NOMO-1 treated with dmso at 0.1 percent for 144 hours (cell line): ENCODE measurements around the gene COCH.
"Not testable (repeated sequence)": the region's sequence is repeated elsewhere in the genome, so short reads cannot be mapped to it uniquely, and the experiment has no call there.

Experiments used
- DNase-seq: peaks from one replicate; lab custom pipeline; 2025; ENCODE audit not compliant: unreplicated experiment; lab: John Stamatoyannopoulos, UW

The COCH gene

DNA sequence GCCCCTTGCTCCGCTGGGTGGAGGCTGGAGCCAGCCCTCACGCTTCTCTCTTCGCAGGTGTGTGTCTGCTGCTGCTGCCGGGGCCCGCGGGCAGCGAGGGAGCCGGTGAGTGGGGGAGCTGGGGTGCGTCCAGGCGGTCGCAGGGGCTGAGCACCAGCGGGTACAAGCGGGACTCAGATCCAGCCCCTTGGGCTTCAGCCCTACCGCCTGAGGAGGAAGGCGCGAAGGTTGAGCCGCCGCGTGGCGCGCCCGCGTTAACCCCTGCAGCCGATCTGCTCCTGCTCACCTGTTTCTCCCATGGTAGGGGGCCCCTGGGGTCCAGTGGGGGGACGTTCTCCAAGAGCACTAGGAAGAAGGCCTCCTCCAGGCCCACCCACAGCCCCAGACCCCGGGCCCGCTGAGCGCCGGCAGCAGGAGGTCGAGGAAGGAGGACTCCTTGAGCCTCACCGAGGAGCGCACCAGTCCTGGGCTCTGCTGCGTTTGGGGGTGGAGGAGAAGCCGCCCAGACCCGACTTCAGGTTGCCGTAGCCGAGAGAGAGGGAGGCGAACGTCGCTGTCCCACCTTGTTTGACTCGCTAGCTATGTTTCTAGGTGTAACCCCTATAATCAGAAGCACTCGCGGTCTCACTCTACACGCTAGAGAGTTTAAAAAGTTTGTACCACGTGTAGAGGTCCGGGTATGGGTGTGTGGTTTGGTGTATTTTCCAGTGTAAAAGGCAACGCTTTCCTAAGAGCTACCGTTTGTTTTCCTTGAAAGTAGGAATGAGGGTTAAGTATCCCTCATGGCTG is 834 bp downstream of the COCH start:
- DNase-seq: no peak

DNA sequence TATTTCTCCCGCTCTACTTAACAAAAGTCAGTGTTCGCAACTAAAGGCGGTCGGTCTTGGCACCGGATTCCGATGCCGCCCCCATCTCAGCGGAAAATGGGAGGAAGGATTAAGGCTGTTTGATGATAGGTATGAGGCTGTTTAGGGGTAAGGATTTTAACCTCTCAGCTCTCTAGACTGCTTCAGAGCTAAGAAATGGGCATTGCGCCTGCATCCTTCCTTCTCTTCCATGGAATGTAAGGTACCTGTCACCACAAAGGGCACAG is 1.4 kb downstream of the COCH start:
- no peak for DNase-seq

- DNase-seq: no peak
Measured at GRCh38 chr14:30876692-30877091, 2.3 kb downstream of the COCH start.

GRCh38 chr14:30882431-30882830 is 8.1 kb downstream of the COCH start:
- no peak for DNase-seq

GRCh38 chr14:30883508-30884294 is 9.3 kb downstream of the COCH start:
- no peak for DNase-seq

- DNase-seq: no peak
Measured at GRCh38 chr14:30884901-30885300, 10.5 kb downstream of the COCH start.

GRCh38 chr14:30885840-30886740 is 11.7 kb downstream of the COCH start:
- no peak for DNase-seq

GRCh38 chr14:30888480-30889243 is 14.3 kb downstream of the COCH start:
- no peak for DNase-seq

DNA sequence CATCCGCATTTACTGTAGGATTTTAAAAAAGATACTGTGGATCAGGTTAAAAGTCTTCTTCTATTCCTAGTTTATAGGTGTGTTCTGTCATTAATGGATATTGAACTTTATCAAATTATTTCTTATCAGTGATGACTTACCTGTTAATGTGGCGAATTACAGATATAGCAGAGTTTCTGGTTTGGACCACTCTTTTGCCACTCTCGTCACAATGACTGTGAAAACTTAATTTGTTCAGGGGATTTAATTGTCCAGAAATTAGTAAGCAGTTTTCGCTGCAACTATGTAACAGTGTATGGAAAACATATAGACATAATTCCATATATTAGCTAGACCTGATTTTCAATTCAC is 14.9 kb downstream of the COCH start:
- DNase-seq: no peak

DNA sequence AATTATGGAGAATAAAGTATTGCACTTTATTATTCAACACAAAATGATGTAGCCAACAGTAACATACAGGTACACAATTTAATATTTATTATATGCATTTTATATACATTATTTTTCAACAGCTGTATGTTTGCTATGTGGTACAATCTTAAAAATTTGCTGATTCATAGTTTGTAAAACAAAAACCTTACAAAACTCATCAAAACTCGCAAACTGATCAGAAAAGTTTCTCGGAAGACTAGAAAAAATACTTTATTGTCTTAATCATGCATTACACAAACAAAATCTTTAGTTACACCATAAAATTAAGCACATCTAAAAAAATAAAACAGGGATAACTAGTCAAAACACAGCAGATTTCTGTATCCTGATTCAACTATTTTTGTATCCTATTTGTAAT is 19.5 kb downstream of the COCH start:
- DNase-seq: no peak

GRCh38 chr14:30894923-30895515 is 20.7 kb downstream of the COCH start:
- no peak for DNase-seq

DNA sequence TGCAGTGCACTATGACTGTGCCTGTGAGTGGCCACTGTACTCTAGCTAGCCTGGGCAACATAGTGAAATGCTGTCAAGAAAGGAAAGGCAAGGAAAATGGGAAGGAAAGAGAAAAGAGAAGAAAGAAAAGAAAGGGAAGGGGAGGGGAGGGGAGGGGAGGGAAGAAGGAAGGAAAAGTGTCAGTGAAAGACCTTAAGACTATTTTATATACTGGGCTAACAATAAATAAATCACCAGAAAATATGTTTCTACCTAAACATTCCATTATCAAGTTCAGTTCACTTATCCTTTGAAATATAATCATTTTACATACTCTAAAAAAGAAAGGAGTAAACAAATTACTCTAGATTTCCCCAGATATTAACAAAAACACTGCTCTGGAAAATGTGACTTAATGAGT is 22.1 kb downstream of the COCH start:
- no peak for DNase-seq

DNA sequence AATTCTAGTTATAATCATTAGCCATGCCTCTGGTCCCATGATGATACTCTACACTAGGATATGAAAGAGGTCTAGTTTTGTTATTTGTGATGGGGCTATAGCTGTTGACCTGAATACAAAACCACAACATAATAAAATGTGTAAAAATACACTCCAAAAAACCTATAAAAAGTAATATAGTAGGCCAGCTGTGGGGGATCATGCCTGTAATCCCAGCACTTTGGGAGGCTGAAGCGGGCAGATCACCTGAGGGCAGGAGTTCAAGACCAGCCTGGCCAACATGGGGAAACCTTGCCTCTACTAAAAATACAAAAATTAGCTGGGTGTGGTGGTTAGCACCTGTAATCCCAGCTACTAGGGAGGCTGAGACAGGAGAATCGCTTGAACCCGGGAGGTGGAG is 22.8 kb downstream of the COCH start:
- not testable (repeated sequence) for DNase-seq

DNA sequence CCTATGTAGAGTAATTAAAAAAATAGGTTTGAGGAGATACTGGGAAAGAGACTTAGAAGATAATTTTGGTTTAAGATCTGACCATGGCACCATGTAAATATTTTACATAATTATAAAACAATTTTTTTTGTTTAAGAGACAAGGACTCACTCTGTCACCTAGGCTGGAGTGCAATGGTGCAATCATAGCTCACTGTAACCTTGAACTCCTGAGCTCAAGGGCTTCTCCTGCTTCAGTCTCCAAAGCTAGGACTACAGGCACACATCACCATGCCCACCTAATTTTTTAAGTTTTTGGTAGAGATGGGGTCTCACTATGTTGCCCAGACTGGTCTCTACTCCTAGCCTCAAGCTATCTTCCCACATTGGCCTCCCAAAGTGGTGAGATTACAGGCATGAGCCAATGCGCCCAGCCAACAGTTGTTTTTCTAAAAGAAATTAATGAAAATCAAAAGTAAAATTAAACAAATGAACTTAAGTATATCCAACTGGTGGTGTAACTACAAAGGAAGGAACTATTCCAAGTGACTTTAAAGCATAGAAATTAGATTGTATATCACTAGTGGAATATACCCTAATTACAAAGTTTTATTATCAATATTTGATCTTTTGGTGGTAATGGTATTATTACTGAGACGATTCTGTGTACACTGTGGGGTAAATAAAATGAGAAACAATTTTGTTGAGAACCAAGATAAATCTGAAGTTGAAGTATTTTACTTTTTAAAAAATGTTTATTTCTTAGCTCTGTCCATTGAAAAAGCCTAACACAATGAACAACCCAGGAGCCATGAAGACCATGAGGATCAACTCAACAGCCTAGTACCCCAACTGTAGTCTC is 29.1 kb downstream of the COCH start:
- DNase-seq: no peak

DNA sequence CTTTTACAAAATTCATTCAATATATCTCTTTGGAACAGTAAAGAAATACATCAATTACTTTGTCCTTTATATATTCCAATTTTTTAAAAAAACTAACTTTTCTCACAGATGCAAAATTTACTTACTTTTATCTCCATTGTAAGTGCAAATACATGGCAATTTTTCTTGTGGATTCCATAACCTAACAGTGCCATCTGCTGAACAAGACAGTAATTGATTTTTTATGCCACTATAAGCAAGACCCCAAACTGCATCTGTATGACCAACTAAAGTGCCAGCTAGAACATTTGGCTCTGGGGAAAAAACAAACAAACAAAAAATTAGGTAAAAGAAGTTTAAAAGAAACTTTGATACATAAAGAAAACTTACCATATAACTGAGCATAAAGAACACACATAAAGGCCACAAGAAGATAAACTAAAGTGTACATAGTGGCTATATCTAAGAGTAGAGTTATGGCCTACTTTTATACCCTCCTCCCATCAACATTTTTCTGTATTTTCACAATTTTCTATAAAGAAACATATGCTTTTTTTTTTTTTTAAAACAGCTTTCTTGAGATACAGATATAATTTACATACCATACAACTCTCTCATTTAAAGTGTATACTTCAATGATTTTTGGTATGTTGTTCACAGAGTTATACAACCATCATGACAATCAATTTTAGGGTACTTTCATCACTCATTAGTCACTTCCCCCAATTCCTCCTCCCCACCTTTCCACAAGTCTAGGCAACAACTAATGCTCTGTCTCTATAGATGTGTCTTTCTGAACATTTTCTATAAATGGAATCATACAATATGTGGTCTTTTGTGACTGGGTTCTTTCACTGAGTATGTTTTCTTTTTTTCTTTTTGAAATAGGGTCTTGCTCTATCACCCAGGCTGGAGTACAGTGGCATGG is 32.6 kb downstream of the COCH start:
- DNase-seq: no peak

DNA sequence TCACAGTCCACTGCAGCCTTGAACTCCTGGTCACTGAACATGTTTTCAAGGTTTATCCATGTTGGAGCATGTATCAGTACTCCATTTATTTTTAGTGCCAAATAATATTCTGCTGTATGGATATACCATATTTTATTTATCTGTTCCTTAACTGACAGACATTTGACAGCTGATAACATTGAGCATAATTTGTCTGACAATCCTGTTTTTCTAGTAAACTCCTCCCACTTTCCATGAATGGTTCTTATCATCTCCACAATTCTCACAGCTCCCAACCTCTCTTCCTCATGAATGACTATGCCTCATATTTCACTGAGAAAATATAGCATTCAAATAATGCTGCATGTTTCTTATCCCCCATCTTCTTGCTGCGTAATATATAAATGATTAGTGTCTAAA is 33.3 kb downstream of the COCH start:
- DNase-seq: no peak

GRCh38 chr14:30908826-30909225 is 34.5 kb downstream of the COCH start:
- no peak for DNase-seq

GRCh38 chr14:30914812-30915211 is 40.5 kb downstream of the COCH start:
- DNase-seq: no peak

- DNase-seq: no peak
Measured at GRCh38 chr14:30915596-30915995, 41.2 kb downstream of the COCH start.
